ENCODE data around the gene DAP.
A peak's percentile ranks its signal among the peaks of the same experiment; 100 is the strongest.

Gene DAP

DNA sequence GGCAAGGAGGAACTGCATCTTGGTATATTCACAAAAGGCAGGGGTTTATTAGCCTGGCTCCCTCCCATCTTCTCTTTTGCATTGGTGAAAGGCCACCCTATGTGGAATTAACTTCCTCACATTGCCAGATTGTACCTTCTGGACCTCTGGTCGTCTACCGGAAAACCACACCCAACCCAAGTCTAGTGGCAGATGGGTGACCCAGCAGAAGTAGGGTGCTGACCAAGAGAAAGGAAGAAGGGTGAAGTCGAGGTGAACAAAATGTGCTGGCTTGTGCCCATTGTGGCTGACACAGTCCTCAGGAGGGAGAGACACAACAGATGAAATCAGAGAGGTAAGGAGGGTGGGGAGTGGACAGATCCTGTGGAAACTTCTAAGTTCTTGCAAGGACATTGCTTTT, 39.8 kb upstream of the DAP start:
- no peak overlapping the region for H3K9ac ChIP-seq (ENCODE audit: low read depth, low read length, poor library complexity)
- H2AK5ac ChIP-seq (ENCODE audit: low read depth, low read length), result no peak overlapping the region
- no peak overlapping the region for H2AFZ ChIP-seq (ENCODE audit: low read length)
- no peak overlapping the region for H3K23ac ChIP-seq (ENCODE audit: low read depth, low read length, poor library complexity)
- H2BK12ac ChIP-seq (ENCODE audit: low read length), result no peak overlapping the region
- no peak overlapping the region for H3K14ac ChIP-seq (ENCODE audit: low read length)
- H3K4me2 ChIP-seq (ENCODE audit: insufficient read depth, low read length, poor library complexity, severe bottlenecking), result no peak overlapping the region
- H4K91ac ChIP-seq (ENCODE audit: low read depth, low read length, poor library complexity), result no peak overlapping the region
- H3K18ac ChIP-seq (ENCODE audit: low read length), result no peak overlapping the region
- H2BK5ac ChIP-seq (ENCODE audit: low read length), result no peak overlapping the region
- H2BK120ac ChIP-seq (ENCODE audit: low read depth, low read length), result no peak overlapping the region
- H3K9me3 ChIP-seq (replicated peaks in 1 of 2; ENCODE audit: control insufficient read depth in 2 of 2, insufficient read depth in 1 of 2, low read depth in 1 of 2, low read length in 2 of 2), result no peaks in the 10 kb centered on the region
- H3K4me3 ChIP-seq (ENCODE audit: low read length in 2 of 2), result peak overlapping the region in 1 of 2 donors; percentile 46
- no peak overlapping the region for H2BK15ac ChIP-seq (ENCODE audit: low read length)
- H3K27ac ChIP-seq (replicated peaks; ENCODE audit: low read length), result no peak overlapping the region
- H3K36me3 ChIP-seq (replicated peaks in 1 of 2; ENCODE audit: control insufficient read depth in 2 of 2, insufficient read depth in 2 of 2, low read length in 2 of 2), result no peaks in the 10 kb centered on the region
- no peak overlapping the region for H3K4ac ChIP-seq (ENCODE audit: low read length)
- H4K8ac ChIP-seq (ENCODE audit: low read depth, low read length), result no peak overlapping the region
- DNase-seq (ENCODE audit: low spot score), result no peak
- peaks cover 0 to 2% of the 10 kb centered on the region in 2 donors for H3K4me1 ChIP-seq (ENCODE audit: control insufficient read depth in 2 of 2, insufficient read depth in 1 of 2, low read depth in 1 of 2, low read length in 2 of 2)
- H3K27me3 ChIP-seq (ENCODE audit: control insufficient read depth in 3 of 3, insufficient read depth in 3 of 3, low read depth in 1 of 3, low read length in 3 of 3), result no peaks in the 10 kb centered on the region
- no peaks in the 10 kb centered on the region for H3K79me1 ChIP-seq (ENCODE audit: low read depth, low read length)
- WGBS, 2 donors (ENCODE audit: extremely low coverage in 2 of 2, insufficient read length in 2 of 2, insufficient replicate concordance in 1 of 2), result no CpG with 5 or more reads among the region's 3 CpGs

GRCh38 chr5:10797261-10797660, 36.2 kb upstream of the DAP start:
- Histone ChIP-seq H3K9me3 (replicated peaks in 1 of 2; ENCODE audit: control insufficient read depth in 2 of 2, insufficient read depth in 1 of 2, low read depth in 1 of 2, low read length in 2 of 2) (no peaks in the 10 kb centered on the region), H3K18ac (ENCODE audit: low read length) (no peak overlapping the region), H3K4ac (ENCODE audit: low read length) (no peak overlapping the region), H2AK5ac (ENCODE audit: low read depth, low read length) (no peak overlapping the region), H3K36me3 (replicated peaks in 1 of 2; ENCODE audit: control insufficient read depth in 2 of 2, insufficient read depth in 2 of 2, low read length in 2 of 2) (no peaks in the 10 kb centered on the region), H2BK12ac (ENCODE audit: low read length) (no peak overlapping the region), H2AFZ (ENCODE audit: low read length) (no peak overlapping the region), H2BK5ac (ENCODE audit: low read length) (no peak overlapping the region), H3K14ac (ENCODE audit: low read length) (no peak overlapping the region), H3K4me1 (ENCODE audit: control insufficient read depth in 2 of 2, insufficient read depth in 1 of 2, low read depth in 1 of 2, low read length in 2 of 2) (peaks cover 0 to 1% of the 10 kb centered on the region in 2 donors), H3K23ac (ENCODE audit: low read depth, low read length, poor library complexity) (no peak overlapping the region), H3K4me3 (ENCODE audit: low read length in 2 of 2) (no peak overlapping the region), H4K91ac (ENCODE audit: low read depth, low read length, poor library complexity) (no peak overlapping the region), H2BK120ac (ENCODE audit: low read depth, low read length) (no peak overlapping the region), H2BK15ac (ENCODE audit: low read length) (no peak overlapping the region), H3K4me2 (ENCODE audit: insufficient read depth, low read length, poor library complexity, severe bottlenecking) (no peak overlapping the region), H3K27me3 (ENCODE audit: control insufficient read depth in 3 of 3, insufficient read depth in 3 of 3, low read depth in 1 of 3, low read length in 3 of 3) (peaks cover 0 to 3% (median 0%) of the 10 kb centered on the region in 3 experiments), H3K27ac (replicated peaks; ENCODE audit: low read length) (no peak overlapping the region), H3K79me1 (ENCODE audit: low read depth, low read length) (no peaks in the 10 kb centered on the region), H4K8ac (ENCODE audit: low read depth, low read length) (no peak overlapping the region), H3K9ac (ENCODE audit: low read depth, low read length, poor library complexity) (no peak overlapping the region)
- WGBS, 2 donors (ENCODE audit: extremely low coverage in 2 of 2, insufficient read length in 2 of 2, insufficient replicate concordance in 1 of 2), result no CpG with 5 or more reads among the region's 3 CpGs
- DNase-seq (ENCODE audit: low spot score), result no peak

- Histone ChIP-seq H4K8ac (ENCODE audit: low read depth, low read length) (no peak overlapping the region), H3K27me3 (ENCODE audit: control insufficient read depth in 3 of 3, insufficient read depth in 3 of 3, low read depth in 1 of 3, low read length in 3 of 3) (peaks cover 0 to 3% (median 0%) of the 10 kb centered on the region in 3 experiments)
Observed at GRCh38 chr5:10793785-10794184, 32.8 kb upstream of the DAP start.

DNA sequence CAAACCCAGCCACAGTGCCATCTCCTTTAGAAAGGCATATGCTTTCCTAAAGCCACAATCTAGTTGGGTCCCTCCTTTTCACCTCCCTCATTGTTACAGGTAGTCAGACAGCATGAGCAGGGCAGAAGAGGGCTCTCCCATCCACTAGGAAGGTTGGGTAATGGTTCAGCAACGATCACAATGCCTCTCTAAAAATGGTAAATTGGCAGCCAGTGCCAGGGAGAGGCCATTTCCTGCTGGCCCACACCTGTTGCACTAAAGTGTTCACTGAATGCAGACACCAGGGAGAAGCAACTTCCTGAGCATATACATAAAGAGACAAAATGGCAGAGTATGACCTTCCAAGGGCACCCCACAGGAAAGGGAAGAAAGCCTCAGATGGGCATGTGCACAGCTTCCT, 31.3 kb upstream of the DAP start:
- Histone ChIP-seq H3K23ac (ENCODE audit: low read depth, low read length, poor library complexity) (no peak overlapping the region), H4K8ac (ENCODE audit: low read depth, low read length) (no peak overlapping the region), H3K79me1 (ENCODE audit: low read depth, low read length) (no peaks in the 10 kb centered on the region), H3K27me3 (ENCODE audit: control insufficient read depth in 3 of 3, insufficient read depth in 3 of 3, low read depth in 1 of 3, low read length in 3 of 3) (peaks cover 0 to 3% (median 0%) of the 10 kb centered on the region in 3 experiments), H4K91ac (ENCODE audit: low read depth, low read length, poor library complexity) (no peak overlapping the region), H3K27ac (replicated peaks; ENCODE audit: low read length) (no peak overlapping the region), H2AFZ (ENCODE audit: low read length) (no peak overlapping the region), H3K18ac (ENCODE audit: low read length) (peak overlapping the region; percentile 11), H3K9me3 (replicated peaks in 1 of 2; ENCODE audit: control insufficient read depth in 2 of 2, insufficient read depth in 1 of 2, low read depth in 1 of 2, low read length in 2 of 2) (no peaks in the 10 kb centered on the region), H2BK5ac (ENCODE audit: low read length) (no peak overlapping the region), H2BK120ac (ENCODE audit: low read depth, low read length) (no peak overlapping the region), H3K4ac (ENCODE audit: low read length) (no peak overlapping the region), H3K4me1 (ENCODE audit: control insufficient read depth in 2 of 2, insufficient read depth in 1 of 2, low read depth in 1 of 2, low read length in 2 of 2) (no peaks in the 10 kb centered on the region), H3K9ac (ENCODE audit: low read depth, low read length, poor library complexity) (no peak overlapping the region), H2AK5ac (ENCODE audit: low read depth, low read length) (no peak overlapping the region), H3K4me2 (ENCODE audit: insufficient read depth, low read length, poor library complexity, severe bottlenecking) (no peak overlapping the region), H2BK15ac (ENCODE audit: low read length) (no peak overlapping the region), H3K4me3 (ENCODE audit: low read length in 2 of 2) (no peak overlapping the region), H2BK12ac (ENCODE audit: low read length) (no peak overlapping the region), H3K14ac (ENCODE audit: low read length) (no peak overlapping the region), H3K36me3 (replicated peaks in 1 of 2; ENCODE audit: control insufficient read depth in 2 of 2, insufficient read depth in 2 of 2, low read length in 2 of 2) (no peaks in the 10 kb centered on the region)
- no peak for DNase-seq (ENCODE audit: low spot score)
- no CpG with 5 or more reads among the region's 1 CpG for WGBS, 2 donors (ENCODE audit: extremely low coverage in 2 of 2, insufficient read length in 2 of 2, insufficient replicate concordance in 1 of 2)

More at GRCh38 chr5:10793785-10794184, 32.8 kb upstream of the DAP start:
- Histone ChIP-seq H2BK120ac (ENCODE audit: low read depth, low read length) (no peak overlapping the region), H3K36me3 (replicated peaks in 1 of 2; ENCODE audit: control insufficient read depth in 2 of 2, insufficient read depth in 2 of 2, low read length in 2 of 2) (no peaks in the 10 kb centered on the region), H3K4me1 (ENCODE audit: control insufficient read depth in 2 of 2, insufficient read depth in 1 of 2, low read depth in 1 of 2, low read length in 2 of 2) (no peaks in the 10 kb centered on the region), H2AK5ac (ENCODE audit: low read depth, low read length) (no peak overlapping the region), H3K27ac (replicated peaks; ENCODE audit: low read length) (no peak overlapping the region), H3K14ac (ENCODE audit: low read length) (no peak overlapping the region), H3K4me3 (ENCODE audit: low read length in 2 of 2) (no peak overlapping the region), H3K23ac (ENCODE audit: low read depth, low read length, poor library complexity) (no peak overlapping the region), H3K4me2 (ENCODE audit: insufficient read depth, low read length, poor library complexity, severe bottlenecking) (no peak overlapping the region), H2BK12ac (ENCODE audit: low read length) (no peak overlapping the region), H2BK15ac (ENCODE audit: low read length) (no peak overlapping the region), H3K9ac (ENCODE audit: low read depth, low read length, poor library complexity) (no peak overlapping the region), H3K79me1 (ENCODE audit: low read depth, low read length) (no peaks in the 10 kb centered on the region), H3K18ac (ENCODE audit: low read length) (no peak overlapping the region), H2BK5ac (ENCODE audit: low read length) (no peak overlapping the region), H3K9me3 (replicated peaks in 1 of 2; ENCODE audit: control insufficient read depth in 2 of 2, insufficient read depth in 1 of 2, low read depth in 1 of 2, low read length in 2 of 2) (no peaks in the 10 kb centered on the region), H4K91ac (ENCODE audit: low read depth, low read length, poor library complexity) (no peak overlapping the region), H2AFZ (ENCODE audit: low read length) (no peak overlapping the region), H3K4ac (ENCODE audit: low read length) (no peak overlapping the region)
- no peak for DNase-seq (ENCODE audit: low spot score)
- WGBS, 2 donors (ENCODE audit: extremely low coverage in 2 of 2, insufficient read length in 2 of 2, insufficient replicate concordance in 1 of 2), result no CpG with 5 or more reads among the region's 6 CpGs
